Ovary (tissue), 3 donors: ENCODE measurements around the gene PSENEN.

Experiments
- CTCF ChIP-seq, 3 donors: fragments of 450-650 bp in 2 of 3; fragments of 200-600 bp in 1 of 3; IDR thresholded peaks; one replicate each; pipeline versions ENCODE4 v1.5.1 to v1.8.0; 2016 to 2022; ENCODE audit warnings: antibody characterized with exemption in 3 of 3, mild to moderate bottlenecking in 1 of 3
- EP300 ChIP-seq: sonication (generic); formaldehyde crosslinking; IDR thresholded peaks from one replicate; pipeline ENCODE4 v1.6.1; 2017; ENCODE audit warnings: antibody characterized with exemption
- POLR2A ChIP-seq: fragments of 450-650 bp; IDR thresholded peaks from one replicate; pipeline ENCODE4 v1.6.1; 2017; ENCODE audit warnings: antibody characterized with exemption, mild to moderate bottlenecking, moderate library complexity
- donor health status: DM: no; HTN: no; CAD: no.

GRCh38 chr19:35785339-35785627 is 39.8 kb downstream of the PSENEN start:
- TF ChIP-seq CTCF (IDR thresholded peaks at IDR 0.05) (no peak), POLR2A (no peak), EP300 (no peak)
